HG02763 (cell line): Measurements from ENCODE around the gene KRT15.

ENCODE experiments used
- ATAC-seq: cut with Tn5 transposase; IDR thresholded peaks from one replicate; pipeline ENCODE4 v1.9.1; 2021; ENCODE audit warnings: mild to moderate bottlenecking, moderate library complexity; ENCODE audit not compliant: unreplicated experiment

The KRT15 gene

DNA sequence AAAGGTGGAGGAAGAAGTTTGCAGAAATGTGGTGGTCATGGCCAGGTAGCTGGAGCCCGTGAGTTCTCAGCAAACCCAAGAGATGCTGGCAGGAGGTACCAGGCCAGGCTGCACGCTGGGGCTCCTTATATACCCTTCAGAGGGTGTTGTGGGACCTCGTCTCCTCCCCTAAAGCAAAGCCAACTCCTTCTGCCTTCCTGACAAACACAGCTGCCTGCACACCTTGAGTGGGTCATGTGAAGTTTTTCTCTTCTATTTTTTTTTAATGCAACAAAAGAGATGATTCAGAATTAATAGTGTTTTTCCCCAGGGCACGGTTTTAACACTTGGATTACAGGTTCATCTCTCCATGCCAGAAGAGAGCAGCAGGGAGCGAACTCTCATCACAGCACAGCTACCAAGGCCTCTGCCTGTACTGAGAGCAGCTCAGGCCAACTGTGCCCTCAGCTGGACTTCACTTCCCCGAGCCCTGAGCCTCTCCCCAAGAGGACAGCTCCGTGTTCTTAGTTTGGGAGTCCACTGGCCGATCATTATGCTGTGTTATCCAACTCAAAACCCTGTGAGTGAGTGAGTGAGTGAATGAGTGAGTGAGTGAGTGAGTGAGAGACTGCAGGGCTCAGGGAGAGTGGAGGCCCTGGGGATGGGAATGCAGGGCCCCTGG, at the start of gene KRT15:
TSS of gene KRT15 (minus strand) at position 102 of the 661 bp plus-strand sequence. CDS start at position 39, 63 bp downstream.
- ATAC-seq = no peak

DNA sequence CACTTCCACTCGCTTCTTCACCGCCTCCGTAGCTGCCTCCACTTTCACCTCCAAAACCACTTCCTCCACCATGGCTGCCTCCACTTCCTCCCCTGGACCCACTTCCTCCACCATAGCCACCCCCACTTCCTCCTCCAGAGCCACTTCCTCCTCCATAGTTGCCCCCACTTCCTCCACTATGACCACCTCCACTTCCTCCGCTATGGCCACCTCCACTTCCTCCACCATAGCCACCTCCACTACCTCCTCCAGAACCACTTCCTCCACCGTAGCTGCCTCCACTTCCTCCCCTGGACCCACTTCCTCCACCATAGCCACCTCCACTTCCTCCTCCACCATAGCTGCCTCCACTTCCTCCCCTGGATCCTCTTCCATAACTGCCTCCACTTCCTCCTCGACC, 48.6 kb upstream of the KRT15 start:
- no peak for ATAC-seq

DNA sequence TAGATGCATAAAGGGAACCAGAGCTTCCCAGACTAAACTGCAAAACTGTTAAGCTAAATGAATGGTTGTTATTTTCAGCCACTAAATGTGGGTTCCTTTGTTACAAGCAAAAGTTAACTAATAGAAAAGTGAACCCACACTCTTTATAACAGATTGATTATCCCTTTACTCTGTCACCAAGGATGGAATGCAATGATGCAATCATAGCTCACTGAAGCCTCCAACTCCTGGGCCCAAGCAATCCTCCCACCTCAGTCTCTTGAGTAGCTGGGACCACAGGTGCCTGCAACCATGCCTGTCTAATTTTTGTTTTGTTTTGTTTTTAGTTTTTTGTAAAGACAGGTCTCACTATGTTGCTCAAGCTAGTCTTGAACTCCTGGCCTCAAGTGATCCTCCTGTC, 46.6 kb upstream of the KRT15 start:
- no peak for ATAC-seq

DNA sequence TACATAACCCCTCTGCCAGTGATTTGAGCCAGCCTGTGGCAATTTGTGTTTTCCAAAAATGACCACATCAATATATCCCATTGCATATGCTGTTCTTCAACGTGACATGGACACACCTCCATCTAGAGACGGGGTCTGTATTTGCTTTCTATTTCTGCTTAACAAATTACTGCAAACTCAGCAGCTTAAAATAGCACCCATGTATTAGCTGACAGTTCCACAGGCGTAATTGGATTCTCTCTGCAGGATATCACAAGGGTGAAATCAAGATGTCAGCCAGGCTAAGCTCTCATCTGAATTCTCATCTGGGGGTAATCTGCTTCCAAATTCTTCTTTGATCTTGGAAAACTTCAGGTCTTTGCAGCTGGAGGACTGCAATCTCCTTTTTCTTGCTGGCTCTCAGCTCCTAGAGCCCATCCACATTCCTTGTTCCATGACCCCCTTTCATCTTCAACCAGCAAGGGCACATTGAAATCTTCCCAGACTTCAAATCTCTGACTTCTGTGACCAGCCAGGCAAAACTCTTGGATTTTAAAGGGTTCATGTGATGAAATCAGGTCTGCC, 45.0 kb upstream of the KRT15 start:
- ATAC-seq = no peak

DNA sequence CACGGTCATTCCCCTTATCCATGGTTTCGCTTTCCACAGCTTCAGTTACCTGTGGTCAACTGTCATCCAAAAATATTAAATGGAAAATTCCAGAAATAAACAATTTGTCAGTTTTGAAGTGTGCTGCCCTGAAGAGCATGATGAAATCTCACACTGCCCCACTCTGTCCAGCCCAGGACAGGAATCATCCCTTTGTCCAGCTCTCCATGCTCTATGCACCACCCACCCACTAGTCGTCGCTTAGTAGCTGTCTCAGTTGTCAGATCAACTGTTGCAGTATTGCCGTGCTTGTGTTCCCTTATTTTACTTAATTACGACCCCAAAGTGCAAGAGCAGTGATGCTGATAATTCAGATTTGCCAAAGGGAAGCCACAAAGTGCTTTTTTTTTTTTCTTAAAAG, 42.9 kb upstream of the KRT15 start:
- no peak for ATAC-seq

DNA sequence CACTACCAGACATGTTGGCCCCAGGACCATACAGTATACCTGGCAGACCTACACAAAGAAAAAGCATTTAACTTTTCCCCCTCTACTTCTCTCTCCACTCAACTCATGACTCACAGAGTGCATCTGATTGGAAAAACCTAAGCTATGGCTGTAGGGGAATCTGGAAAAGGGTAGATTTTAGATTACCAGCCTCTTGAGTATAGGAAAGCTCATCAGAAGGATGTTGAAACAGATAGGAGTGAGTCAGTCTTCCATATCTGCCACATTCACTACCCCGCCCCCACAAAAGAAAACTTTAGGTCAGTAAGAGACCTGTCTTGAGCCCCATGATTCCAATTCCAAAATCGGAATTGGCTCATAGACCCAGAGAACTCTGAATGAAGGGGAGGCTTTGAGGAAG, 40.9 kb upstream of the KRT15 start:
- no peak for ATAC-seq

DNA sequence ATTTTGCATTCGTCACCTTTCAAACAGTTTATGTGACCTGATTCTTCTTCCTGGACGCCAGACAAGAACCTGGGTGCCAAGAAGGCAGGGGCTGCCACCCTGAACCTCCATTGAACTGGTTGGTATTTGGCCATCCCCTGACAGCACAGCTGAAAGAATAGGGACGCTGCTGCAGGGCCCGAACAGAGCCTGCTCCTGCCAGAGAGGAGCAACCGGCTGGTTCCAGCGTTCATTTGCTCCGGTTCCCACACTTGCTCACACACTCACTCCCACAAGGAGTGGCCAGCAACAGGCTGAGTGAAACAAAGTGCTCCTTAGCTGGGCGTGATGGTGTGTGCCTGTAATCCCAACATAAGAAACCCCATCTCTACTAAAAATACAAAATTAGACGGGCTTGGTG, 38.2 kb upstream of the KRT15 start:
- ATAC-seq = no peak

DNA sequence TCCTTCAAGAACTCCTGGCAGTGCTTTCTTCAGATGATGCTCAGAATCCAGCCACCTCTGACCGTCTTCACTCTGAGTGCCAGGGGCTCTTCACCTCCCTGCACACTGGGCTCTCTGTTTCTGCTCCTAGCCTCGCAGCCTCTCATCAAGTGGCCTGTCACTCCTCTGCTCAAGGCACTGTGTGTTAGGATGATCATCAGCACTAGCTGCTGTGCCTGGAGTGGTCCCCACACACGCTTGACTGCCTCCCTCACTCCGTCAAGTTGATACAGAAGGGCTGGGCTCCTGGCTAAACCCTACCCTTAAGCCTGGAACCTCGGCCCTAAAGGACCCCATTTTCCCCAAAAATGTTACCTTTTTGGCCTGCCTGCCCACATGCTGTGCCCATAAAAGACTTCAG, 37.6 kb upstream of the KRT15 start:
- no peak for ATAC-seq

DNA sequence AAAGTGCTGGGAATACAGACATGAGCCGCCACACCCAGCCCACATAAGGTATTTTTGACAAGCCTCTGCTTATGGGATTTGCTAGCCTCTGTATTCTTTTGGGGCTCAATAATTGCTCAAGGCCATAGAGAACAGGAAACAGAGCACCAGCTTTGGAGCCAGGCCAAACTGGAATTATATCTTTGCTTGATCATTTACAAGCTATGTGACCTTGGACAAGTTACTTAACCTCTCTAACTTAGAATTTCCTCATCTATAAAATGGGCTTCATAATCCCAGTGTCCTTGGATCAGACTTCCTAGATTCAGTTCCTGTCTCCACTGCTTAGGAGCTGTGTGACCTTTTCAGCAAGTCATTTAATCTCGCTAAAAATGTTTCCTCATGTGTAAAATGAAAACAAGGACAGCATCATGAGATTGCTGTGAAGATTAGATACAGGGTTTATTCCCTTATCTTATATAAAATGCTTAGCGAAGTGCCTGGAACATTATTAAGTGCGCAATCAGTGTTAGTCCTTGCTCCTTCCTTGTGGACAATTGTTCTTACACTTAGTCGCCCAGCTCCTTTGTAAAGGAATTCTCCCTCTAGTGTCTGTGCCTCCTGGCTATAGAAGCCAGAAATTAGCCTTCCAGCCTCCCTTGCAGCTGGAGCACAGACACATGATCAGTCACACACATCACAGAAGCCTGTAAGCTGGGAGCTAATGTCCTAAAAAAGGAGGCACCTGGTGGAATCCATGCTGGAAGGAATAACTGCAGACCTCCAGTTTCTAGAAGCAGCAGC, 36.6 kb upstream of the KRT15 start:
- ATAC-seq = no peak

DNA sequence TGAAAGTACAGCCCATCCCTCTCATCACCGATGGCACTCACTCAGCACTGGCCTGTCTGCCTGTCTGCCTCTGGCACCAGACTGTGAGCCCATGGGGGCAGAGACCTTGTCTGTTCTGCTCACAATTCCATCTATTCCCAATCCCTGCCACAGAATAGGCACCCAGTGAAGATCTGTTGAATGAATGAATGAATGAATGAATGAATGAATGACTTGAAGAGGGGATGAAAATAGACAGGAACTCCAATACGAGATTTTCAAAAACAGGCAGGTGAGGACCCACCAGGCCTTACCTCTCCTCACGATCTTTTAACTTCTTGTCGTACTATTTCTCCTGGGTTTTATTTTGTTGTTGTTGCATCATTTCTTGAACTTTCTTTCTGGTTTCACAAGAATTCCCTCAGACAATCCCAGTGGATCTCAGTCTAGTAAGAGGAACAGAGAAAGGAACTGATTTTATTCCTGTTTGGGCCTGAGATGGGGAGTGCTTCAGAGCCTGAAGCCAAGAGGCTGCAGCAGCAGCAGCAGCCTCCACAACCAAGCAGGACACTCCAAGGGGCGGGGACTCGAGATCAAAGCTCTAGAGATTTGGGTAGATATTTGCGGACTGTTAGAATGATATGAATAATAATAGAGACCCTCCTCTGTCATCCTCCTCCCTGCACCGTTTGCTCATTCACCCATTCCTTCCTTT, 35.4 kb upstream of the KRT15 start:
- ATAC-seq = no peak

DNA sequence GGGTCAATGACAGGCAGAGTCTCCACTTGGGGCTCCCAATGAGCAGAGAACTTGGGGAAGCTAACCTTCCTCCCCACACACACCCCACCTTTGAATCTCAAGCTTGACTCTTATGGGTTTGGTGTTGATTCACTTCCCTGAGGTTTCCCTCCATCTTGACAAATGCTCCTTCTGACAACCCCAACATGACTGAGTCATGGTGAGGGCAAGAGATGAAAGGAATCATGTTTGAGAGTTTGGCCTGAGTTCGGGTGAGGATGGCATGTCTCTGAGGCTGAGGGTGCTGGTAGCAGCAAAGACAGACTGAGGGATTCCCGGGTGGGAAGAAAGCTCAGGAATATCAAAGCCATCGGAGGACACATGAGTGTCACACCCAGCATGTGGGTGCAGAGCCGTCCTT, 34.5 kb upstream of the KRT15 start:
- ATAC-seq = no peak

DNA sequence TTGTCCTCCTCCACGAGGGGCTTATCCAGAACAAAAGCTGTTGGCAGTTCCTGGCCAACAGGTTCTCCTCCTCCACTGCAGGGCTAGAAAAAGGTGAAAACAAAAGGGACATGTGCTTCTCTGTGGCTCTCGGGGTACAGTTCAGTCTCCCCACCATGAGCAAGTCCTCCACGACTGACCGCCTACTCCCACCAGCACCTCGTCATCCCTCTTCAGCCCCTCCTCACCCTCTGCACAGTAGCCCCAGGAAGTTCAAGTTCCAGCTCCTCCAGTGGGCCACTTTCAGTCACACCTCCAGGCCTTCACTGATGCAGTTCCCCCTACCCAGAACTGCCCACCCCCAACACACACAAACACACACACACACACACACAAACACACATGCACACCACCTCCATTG, 33.8 kb upstream of the KRT15 start:
- ATAC-seq = no peak

DNA sequence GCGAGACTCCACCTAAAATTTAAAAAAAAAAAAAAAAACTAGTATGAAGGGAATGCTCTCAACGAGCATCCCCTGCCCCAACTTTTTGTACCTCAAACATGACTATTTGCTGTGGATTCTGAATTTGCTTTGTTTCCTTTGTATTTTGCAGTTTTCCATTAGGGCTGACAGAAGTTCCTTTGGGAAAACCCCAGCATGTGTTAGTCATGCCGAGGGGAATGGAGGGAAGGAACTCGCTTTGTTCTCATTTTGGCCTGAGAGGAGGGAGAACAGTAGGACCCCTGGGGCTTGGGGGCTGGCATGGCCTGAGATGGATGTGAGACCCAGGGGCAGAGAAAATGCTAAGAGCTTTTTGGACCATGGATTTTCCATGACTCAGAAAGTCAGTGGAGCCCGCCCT, 32.7 kb upstream of the KRT15 start:
- ATAC-seq = no peak

DNA sequence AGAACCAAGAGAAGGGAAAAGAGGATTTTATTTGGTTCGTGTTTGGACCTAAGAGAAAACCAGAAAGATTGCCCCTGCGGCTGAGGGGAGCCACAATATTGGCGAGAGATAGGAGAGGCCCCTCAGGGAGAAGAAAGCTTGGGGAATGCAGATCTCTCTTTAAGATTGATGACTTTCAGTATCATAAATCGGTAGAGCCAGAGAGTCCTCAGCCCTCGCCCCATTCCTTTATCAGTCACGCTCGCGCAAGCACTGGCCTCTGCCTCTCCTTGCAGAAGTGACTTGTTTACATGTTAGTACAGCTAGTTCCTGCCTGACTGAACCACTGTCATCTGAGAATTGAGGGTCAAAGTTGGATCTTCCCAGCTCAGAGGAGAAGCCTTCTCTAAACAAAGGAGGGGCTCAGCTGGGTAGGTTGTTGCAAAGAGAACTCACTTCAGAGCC, 30.9 kb upstream of the KRT15 start:
- ATAC-seq = no peak

DNA sequence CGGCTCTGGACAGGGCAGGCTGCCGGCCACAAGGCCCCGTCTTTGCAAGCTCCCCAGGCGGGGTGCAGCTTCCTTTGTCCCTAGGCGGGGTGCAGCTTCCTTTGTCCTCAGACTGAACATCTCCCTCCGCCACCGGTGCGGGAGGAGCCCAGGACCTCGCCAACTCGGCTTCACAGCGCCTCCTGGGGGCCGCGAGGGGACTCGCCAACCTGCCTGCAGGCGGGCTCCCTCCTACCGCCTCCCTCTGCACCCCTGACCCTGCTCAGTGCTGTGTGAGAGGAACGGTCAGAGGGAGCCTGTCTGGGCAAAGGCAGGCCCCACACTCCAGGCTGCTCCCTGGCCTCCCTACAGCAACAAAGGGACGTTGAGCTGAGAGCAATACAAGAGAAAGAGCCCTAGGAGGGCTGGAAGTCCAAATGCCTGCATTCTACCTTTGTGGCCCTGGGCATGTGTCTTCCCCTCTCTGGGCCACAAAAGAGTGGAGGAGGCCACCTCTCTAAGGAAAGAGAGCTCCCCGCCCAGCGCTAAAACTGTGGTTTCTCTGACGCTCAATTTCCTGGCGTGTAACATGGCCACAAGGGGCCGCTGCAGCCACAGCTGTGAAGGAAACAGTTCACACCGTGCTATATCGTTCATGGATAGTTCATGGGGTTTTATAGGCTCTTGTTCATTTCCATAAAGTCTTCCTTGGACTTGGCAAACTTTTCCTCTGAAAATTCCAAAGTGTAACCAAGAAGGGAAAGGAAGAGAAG, 30.3 kb upstream of the KRT15 start:
- peak; percentile 57 for ATAC-seq

DNA sequence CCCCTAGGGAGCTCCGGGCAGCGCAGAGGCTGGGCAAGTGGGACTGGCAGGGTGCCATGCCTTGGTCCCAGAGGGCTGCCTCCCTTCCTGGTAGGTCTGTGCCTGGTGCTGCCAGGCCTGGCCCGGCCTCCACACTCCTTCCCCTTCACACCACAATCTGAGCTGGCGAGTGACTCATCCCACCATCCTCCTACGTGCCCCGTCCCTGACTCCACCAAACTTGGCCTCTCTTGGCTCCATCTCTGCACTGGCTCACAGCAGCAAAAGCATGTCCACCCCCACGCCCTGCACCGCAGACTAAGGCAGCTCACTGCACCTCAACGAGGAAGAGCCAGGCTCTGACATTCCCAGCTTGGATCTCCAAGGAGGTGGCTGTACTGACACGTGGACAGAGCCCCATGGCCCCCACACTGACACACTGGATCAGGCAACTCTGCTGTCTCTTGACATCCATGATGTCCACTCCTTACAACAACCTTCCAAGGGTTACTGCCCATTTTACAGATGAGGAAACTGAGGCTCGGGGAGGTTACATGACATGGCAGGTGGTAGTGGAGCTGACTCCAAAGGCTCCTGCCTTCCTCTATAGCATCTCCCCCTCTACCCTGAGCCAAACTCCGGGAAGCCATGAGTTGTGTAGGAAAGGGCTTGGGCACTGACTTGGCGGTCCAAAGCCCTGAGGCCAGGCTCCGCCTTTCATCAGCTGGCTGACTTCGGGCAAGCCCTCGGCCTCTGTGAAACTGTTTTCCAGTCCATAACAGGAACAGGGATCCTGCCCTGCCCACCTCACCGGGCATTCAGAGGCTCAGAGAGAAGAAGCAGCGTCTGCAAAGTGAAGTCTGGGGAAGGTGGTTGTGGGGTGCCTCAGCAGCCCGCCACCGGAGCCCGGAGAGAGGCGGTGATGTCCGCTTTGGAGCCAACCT, 29.5 kb upstream of the KRT15 start:
- ATAC-seq = no peak

DNA sequence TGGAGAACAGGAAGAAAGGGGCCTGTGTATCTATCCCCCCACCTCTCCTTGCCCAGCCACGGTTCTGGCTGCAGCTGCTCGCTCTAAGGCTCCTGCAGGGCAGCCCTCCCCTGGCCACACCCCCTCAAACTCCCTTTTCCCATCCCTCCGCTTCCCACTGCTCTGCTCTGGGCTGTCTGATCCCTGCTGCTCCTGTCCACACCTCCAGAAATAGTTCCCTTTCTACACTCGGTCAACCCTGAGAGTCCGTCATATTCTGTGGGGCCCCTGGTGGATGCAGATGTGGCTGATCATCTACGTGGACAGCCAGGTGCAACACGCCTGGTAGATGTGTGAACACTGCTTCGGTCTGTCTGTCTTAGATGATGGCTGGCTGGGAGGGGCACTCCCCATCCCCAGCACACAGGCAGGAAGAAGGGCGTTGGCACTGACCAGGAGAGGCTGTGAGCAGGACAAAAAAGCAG, 28.7 kb upstream of the KRT15 start:
- ATAC-seq = no peak

DNA sequence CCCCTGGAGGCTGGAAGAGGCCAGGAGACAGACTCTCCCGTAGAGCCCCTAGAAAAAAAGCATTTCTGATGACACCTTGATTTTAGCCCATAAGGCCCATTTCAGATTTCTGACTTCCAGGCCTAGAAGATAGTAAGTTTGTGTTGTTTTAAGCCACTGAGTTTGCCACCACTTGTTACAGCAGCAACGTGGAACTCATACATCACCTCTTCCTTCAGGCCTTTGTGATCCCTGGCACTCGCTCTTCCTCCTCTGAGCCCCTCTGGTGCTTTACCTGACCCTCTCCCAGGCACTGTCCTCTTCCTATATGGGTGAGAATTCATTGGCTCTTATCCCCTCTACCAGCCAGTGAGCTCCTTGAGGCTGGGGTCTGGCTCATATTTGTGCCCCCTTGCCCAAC, 28.1 kb upstream of the KRT15 start:
- ATAC-seq = no peak

DNA sequence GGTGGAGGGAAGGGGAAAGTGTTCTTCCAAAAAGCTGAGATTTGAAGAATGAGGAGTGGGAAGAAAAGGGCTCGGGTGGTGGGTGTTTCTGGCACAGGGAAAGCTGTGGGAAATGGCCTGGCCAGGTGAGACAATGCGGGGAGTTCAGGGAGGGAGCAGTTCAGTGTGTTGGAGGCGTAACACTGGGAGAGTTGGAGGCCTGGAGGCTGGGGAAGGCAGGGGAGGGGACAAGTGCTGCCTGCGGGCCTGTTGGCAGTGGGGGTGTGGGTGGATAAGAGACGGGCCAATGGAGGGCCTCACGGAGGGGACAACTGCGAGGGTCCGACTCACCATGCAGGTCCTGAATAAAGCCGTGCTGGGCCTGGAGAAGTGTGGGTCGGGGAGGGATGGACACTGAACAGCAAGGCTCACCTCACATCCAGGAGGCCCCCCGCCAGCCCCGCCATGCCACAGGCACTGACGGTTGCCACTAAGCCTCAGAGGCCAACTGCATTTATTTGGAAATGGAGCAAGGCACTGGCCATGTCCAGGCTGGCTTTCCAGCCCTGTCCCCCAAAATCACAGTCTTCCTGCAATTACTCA, 27.2 kb upstream of the KRT15 start:
- no peak for ATAC-seq
